ENCODE results near the gene PLCH1.

Gene PLCH1

DNA sequence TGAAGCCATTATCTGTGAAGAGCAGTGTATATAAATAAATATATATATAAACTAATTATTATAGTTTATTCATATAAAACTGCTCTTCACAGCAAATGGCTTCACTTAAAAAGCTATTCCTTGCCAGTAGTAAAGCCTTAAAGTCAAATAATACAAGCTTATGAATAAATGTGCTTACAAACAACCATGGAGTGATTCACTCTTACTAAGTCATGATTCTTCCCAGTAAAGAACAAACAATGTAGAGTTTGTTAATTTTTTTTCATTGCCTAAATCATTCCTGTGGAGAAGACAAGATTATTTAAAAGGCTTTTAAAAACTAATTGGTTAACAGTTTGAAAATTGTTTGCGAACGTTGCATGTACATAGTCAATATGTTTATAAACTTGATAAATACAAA, 140.7 kb downstream of the PLCH1 start:
- DNase-seq, result no peak

GRCh38 chr3:155603302-155603701, 141.6 kb downstream of the PLCH1 start:
- DNase-seq, result no peak

- no peak for DNase-seq
These were observed 142.6 kb downstream of the PLCH1 start for GRCh38 chr3:155602307-155602706.

DNA sequence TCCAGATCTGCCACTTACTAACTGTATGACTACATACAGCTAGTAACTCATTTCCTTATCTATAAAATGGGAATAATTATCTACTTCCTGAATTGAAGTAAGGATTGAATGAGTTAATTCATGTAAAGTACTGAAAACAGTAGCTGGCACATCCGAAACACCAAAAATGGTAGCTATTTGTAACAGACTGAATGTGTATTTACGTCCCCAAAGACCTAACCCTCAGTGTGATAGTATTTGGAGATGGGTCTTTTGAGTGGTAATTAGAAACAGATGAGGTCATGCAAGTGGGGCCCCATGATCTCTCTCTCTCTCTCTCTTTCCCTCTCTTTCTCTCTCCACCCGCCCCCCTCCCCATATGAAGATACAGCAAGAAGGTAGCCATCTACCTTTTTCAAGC, 146.2 kb downstream of the PLCH1 start:
- no peak for DNase-seq

DNA sequence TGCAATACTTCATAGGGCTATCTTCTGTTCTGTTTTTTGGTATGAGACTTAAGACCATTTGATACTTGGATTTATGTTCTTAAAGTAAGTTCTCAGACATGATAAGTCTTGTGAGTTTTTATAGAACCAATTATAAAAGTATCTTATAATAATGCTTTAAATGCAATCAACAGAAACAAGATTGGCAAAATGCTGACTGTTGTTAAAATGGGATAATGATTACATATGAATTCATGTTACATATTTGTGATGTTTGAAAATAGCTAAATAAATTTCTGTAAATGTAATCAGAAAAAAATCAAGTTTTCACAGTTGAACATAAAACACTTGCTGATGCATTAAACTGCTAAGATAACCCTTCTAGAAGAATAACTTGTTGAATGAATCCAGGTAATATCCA, 148.3 kb downstream of the PLCH1 start:
- no peak for DNase-seq

- DNase-seq, result no peak
These were observed 149.5 kb downstream of the PLCH1 start for GRCh38 chr3:155595371-155595770.

GRCh38 chr3:155594526-155595187, 150.2 kb downstream of the PLCH1 start:
- no peak for DNase-seq

- DNase-seq, result no peak
These were observed 157.3 kb downstream of the PLCH1 start for GRCh38 chr3:155587581-155587980.

- DNase-seq, result no peak
These were observed 159.5 kb downstream of the PLCH1 start for GRCh38 chr3:155585384-155585783.

DNA sequence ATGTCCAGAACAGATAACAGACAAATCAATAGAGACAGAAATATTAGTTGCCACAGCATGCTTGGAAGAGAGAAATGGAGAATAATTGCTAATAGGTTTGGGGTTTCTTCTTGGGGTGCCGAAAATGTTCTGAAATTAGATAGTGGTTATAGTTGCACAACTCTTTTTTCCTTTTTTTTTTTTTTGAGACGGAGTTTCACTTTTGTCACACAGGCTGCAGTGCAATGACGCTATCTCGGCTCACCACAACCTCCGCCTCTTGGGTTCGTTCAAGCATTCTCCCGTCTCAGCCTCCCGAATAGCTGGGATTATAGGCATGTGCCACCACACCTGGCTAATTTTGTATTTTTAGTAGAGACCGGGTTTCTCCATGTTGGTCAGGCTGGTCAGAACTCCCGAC, 163.3 kb downstream of the PLCH1 start:
- DNase-seq, result no peak

- DNase-seq, result peak; percentile 65 to 79
These were observed 172.8 kb downstream of the PLCH1 start for GRCh38 chr3:155572085-155572484.

DNA sequence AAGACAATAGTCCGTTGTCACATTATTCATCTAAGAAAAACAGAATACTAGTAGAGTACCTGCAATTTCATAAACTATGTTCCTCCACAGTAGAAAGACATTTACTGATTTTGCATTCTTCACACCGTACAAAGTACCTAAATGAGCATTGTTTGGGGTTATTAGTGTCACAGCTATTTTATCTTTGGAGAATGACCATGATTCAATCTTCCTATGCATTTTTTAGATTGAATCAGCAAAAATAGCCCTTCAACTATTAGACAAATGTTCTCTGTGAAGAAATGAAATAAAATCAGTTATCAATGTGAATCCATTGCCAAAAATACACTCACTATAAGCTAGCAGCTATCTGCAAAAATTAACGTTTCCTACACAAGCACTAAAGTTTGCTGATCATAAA, 176.6 kb downstream of the PLCH1 start:
- DNase-seq, result no peak

DNA sequence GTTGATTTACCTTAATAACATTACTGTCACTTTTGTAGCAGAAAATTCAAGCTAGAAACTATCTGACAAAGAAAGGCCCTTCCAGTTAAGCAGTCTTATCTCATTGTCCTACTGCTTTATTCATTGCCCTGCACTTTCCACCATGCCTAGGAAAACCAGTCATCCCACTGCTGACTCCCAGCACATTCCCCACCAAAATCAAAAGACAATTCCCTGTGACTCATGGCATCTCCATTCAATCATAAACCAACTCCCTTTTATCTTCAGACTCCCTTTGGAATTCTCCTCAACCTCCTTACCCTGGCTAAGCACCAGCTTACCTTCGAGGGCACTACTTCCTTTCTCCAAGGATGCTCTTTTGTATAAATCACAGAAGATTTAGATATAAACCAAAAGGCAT, 184.3 kb downstream of the PLCH1 start:
- DNase-seq, result no peak

DNA sequence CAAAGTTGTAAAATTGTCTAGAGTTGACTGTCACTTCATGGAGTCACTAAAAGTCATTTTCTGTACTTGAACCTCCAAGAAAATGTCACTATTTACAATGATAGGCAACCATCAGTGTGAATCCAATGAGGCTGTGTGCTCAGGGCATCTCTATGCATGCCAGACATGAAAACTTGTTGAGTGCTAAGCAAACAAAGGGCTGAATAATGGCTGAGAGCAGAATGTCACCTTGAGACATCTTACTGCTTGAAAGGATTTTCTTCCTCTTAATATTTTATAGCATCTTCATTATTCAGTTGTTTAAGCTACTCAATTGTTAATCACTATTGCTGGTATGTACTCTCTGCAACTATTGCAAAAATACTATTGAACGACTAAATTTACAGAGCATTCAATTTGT, 184.7 kb downstream of the PLCH1 start:
- no peak for DNase-seq

DNA sequence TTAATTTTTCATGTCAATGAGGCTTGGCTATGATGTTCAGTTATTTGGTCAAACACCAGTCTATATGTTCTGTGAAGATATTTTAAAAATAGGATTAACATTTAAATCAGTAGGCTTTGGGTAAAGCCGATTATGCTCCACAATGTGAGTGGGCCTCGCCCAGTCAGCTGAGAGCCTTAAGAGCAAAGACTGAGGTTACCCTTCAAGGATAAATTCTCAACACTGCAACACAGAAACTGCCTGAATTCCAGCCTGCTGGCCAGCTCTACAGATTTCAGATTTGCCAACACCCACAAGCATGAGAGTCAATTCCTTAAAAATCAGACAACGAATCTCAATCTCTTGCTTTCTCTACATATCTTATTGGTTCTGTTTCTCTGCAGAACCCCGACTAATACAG, 188.3 kb downstream of the PLCH1 start:
- no peak for DNase-seq

- no peak for DNase-seq
These were observed 189.3 kb downstream of the PLCH1 start for GRCh38 chr3:155555479-155556060.

DNA sequence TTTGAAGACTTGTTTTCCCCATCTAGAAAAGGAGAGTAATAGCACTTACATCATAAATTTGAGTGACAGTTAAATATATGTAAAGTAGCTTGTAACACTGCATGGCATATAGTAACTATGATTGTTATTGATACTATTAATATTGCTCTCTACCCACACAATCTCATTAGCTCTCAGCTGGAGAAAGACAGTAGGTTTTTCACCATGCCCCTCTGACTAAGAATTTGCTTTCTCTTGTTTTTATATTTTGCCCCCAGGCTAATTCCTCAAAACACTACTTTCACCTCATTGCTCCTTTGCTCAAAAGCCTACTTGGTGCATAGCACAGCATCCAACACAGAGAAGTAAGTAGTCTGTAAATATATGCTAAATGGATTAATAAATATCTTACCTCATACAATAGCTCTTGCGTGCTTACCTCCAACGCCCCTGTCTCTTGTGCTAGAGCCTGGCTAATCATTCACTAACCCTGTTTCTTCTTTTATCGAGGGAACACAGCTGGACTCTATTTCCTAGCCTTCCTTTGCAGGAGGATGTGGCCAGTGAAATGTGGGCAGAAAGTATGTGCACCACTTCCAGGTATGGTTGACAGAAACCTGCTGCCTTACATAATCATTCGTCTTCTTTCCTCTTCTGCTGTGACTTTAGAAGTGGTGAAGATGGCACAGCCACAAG, 190.0 kb downstream of the PLCH1 start:
- no peak for DNase-seq

GRCh38 chr3:155553780-155554179, 191.1 kb downstream of the PLCH1 start:
- no peak for DNase-seq

- DNase-seq, result no peak
These were observed 191.5 kb downstream of the PLCH1 start for GRCh38 chr3:155553326-155553725.

DNA sequence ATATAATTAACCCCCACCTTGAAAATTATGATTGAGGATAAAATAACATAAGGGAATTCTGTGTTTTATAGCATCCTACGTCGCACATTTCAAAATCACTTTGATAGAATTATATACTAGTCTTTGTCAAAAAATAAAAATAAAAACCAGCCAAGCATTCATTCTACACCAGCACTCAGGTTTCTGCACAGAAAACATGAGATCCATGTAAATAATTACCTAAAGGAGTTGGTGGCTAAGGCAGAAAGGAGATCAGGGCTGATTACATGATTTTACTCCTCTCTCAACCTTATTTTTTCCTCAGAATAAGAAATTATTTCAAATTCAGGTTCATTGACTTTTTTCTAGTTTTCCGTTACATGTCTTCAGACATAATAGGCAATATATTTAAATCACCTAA, 194.5 kb downstream of the PLCH1 start:
- no peak for DNase-seq

DNA sequence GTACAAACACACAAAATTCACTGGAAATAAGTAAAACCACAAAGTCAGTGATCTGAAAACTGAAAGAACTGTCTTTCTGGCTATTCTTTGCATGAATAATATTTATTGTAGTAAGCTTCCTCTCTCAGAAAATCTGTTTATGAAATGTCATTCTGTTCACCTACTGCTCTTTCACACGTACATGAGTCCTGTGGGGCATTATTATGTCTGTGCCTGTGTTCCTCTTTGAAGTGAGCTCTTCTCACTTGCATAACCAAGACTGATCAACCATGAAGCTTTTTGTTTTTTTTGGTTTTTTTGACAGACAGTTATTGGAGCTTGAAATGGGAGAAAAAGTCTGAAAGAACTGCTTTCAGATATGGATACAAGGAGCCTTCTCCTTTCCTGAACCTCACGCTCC, 195.8 kb downstream of the PLCH1 start:
- no peak for DNase-seq

GRCh38 chr3:155548195-155548594, 196.7 kb downstream of the PLCH1 start:
- DNase-seq, result no peak

GRCh38 chr3:155535098-155535497, 209.8 kb downstream of the PLCH1 start:
- no peak for DNase-seq

- no peak for DNase-seq
These were observed 216.3 kb downstream of the PLCH1 start for GRCh38 chr3:155528579-155528978.

All from NCI-H446 (cell line).